ENCODE measurements around the gene SPATA45.

SPATA45 gene

DNA sequence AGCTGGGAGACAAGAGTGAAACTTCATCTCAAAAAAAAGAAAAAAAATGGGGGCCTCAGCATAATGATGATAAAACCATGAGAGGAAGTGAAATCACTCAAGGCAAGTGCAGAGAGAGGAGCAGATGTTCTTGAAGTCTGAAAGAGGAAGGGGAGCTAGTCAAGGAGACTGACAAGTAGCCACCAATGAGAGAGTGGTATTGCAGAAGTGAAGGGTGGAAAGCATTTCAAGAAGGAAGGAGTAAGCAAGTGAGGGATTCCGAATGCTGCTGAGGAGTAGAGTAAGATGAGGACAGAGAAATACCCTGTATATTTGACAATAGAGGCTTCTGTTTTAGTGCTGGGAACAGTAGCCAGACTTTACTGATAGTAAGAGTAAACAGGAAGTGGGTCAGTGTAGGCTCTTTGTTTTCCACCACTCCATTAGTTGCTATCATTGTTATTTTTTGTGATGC is 52.9 kb downstream of the SPATA45 start:
- Histone ChIP-seq H4K20me1 (ENCODE audit: low read depth, low read length) (no peaks in the 10 kb centered on the region), H3K9me2 (replicated peaks; ENCODE audit: insufficient read depth, low read length) (no peaks in the 10 kb centered on the region), H3K79me2 (ENCODE audit: insufficient read depth, low read length) (peaks cover 34% of the 10 kb centered on the region), H3K36me3 (ENCODE audit: low read length) (peaks cover 24% of the 10 kb centered on the region), H3F3A (ENCODE audit: insufficient read depth) (peaks cover 26% of the 10 kb centered on the region), H3K27ac (ENCODE audit: low read depth, low read length) (peak overlapping the region; percentile 87), H2AFZ (ENCODE audit: low read depth, low read length, severe bottlenecking) (peak overlapping the region; percentile 72), H3K9me3 (ENCODE audit: insufficient read depth, low read length) (no peaks in the 10 kb centered on the region), H3K9ac (ENCODE audit: low read length) (peak overlapping the region; percentile 46), H3K27me3 (ENCODE audit: low read length) (no peaks in the 10 kb centered on the region), H3K4me2 (ENCODE audit: low read depth, low read length, poor library complexity, severe bottlenecking) (peak overlapping the region; percentile 83), H3K4me3 (ENCODE audit: insufficient read depth, low read length, poor library complexity, severe bottlenecking) (peak overlapping the region; percentile 49)
- TF ChIP-seq EZH2phosphoT487 (conservative IDR thresholded peaks at IDR 0.05; ENCODE audit: low read length) (no peak), CTCF (IDR thresholded peaks at IDR 0.05; ENCODE audit: insufficient read depth, low read length, poor library complexity, severe bottlenecking) (no peak)

- no peaks in the 10 kb centered on the region for H3K9me2 ChIP-seq (replicated peaks; ENCODE audit: insufficient read depth, low read length)
- H3K36me3 ChIP-seq (ENCODE audit: low read length) = peaks cover 19% of the 10 kb centered on the region
- H3F3A ChIP-seq (ENCODE audit: insufficient read depth) = peaks cover 26% of the 10 kb centered on the region
- H3K9ac ChIP-seq (ENCODE audit: low read length) = peak overlapping the region; percentile 97
- H2AFZ ChIP-seq (ENCODE audit: low read depth, low read length, severe bottlenecking) = peak overlapping the region; percentile 90
- TF ChIP-seq EZH2phosphoT487 (conservative IDR thresholded peaks at IDR 0.05; ENCODE audit: low read length) (no peak), CTCF (IDR thresholded peaks at IDR 0.05; ENCODE audit: insufficient read depth, low read length, poor library complexity, severe bottlenecking) (no peak)
- no peaks in the 10 kb centered on the region for H4K20me1 ChIP-seq (ENCODE audit: low read depth, low read length)
- peak overlapping the region; percentile 78 for H3K27ac ChIP-seq (ENCODE audit: low read depth, low read length)
- peak overlapping the region; percentile 83 for H3K4me2 ChIP-seq (ENCODE audit: low read depth, low read length, poor library complexity, severe bottlenecking)
- no peaks in the 10 kb centered on the region for H3K9me3 ChIP-seq (ENCODE audit: insufficient read depth, low read length)
- H3K4me3 ChIP-seq (ENCODE audit: insufficient read depth, low read length, poor library complexity, severe bottlenecking) = peak overlapping the region; percentile 98
- H3K27me3 ChIP-seq (ENCODE audit: low read length) = no peaks in the 10 kb centered on the region
- peaks cover 55% of the 10 kb centered on the region for H3K79me2 ChIP-seq (ENCODE audit: insufficient read depth, low read length)
Observed at GRCh38 chr1:212792396-212792908, 55.0 kb downstream of the SPATA45 start.

DNA sequence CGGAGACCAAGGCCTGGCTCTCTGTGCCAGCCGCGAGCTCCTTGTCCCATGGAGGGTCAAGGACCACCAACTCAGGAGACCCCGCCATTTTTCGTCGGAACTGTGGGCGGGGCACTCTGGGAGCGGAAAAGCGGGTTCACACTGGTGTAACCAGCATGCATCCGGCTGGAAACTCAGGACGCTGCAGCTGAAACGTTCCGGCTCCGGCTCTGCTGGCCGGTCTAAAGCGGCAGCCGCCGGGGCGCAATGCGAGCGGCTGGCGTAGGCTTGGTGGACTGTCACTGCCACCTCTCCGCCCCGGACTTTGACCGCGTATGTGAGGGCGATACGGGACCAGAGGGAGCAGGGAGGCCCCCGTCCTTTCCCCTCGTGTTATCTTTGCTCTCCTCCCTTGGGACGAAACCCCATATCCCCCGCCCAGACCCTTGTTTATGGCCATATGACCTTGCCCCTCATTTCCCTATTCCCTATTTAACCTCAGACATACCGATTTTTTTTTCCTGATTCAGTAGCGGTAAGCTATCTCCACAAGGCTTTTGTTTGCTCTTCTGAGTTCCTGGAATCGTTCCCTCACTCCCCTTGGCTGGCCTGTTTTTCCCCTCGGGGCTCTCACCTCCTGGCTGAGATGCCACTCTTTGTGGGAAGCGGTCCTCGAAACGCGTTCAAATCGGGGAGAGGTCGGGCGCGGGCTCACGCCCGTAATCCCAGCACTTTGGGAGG is 55.6 kb downstream of the SPATA45 start, which contains the start of the genes NSL1 and TATDN3:
NSL1 (minus strand) TSS at position 102 of the 720 bp plus-strand sequence; CDS start at position 88, 14 bp downstream.
TATDN3 (plus strand) TSS at position 219 of the 720 bp plus-strand sequence; CDS start at position 247, 28 bp downstream.
- Histone ChIP-seq H2AFZ (ENCODE audit: low read depth, low read length, severe bottlenecking) (peak within 1 kb of the TSS; percentile 92), H3K79me2 (ENCODE audit: insufficient read depth, low read length) (peaks cover 62% of the 10 kb centered on the region), H3K4me2 (ENCODE audit: low read depth, low read length, poor library complexity, severe bottlenecking) (peak within 1 kb of the TSS; percentile 97)

More for the DNA sequence above, 55.6 kb downstream of the SPATA45 start, which contains the start of the genes NSL1 and TATDN3:
- H3K36me3 ChIP-seq (ENCODE audit: low read length) = peaks cover 17% of the 10 kb centered on the region
- H3K4me3 ChIP-seq (ENCODE audit: insufficient read depth, low read length, poor library complexity, severe bottlenecking) = peak within 1 kb of the TSS; percentile 98
- peaks cover 26% of the 10 kb centered on the region for H3F3A ChIP-seq (ENCODE audit: insufficient read depth)
- H3K9me2 ChIP-seq (replicated peaks; ENCODE audit: insufficient read depth, low read length) = no peaks in the 10 kb centered on the region
- H3K27ac ChIP-seq (ENCODE audit: low read depth, low read length) = peak within 1 kb of the TSS; percentile 80
- TF ChIP-seq EZH2phosphoT487 (conservative IDR thresholded peaks at IDR 0.05; ENCODE audit: low read length) = no peak
- no peaks in the 10 kb centered on the region for H3K9me3 ChIP-seq (ENCODE audit: insufficient read depth, low read length)
- no peaks in the 10 kb centered on the region for H3K27me3 ChIP-seq (ENCODE audit: low read length)
- H3K9ac ChIP-seq (ENCODE audit: low read length) = peak within 1 kb of the TSS; percentile 97
- H4K20me1 ChIP-seq (ENCODE audit: low read depth, low read length) = no peaks in the 10 kb centered on the region
